GM20431 (cell line): Measurements from ENCODE around the gene PPP1R9B.

Source experiments
- in situ Hi-C: fragments of 300-500 bp; cut with MseI, MboI; formaldehyde crosslinking; loops from one replicate; pipeline ENCODE4 v1.15.0; 2020; ENCODE audit warnings: low sequenced_read_pairs; ENCODE audit not compliant: unreplicated experiment

PPP1R9B gene

GRCh38 chr17:50129728-50130558 lies 20.5 kb downstream of the PPP1R9B start, which contains the start of gene SAMD14:
Gene SAMD14 (minus strand): TSS chr17:50130160. CDS start chr17:50124959, 5,201 bp downstream.
- in situ Hi-C loops, result no loop called here

- in situ Hi-C loops, result no loop called here
Measured at GRCh38 chr17:50129353-50129727, 21.1 kb downstream of the PPP1R9B start.

GRCh38 chr17:50128441-50129352 lies 21.8 kb downstream of the PPP1R9B start:
- in situ Hi-C loops, result no loop called here

- in situ Hi-C loops, result no loop called here
Measured at GRCh38 chr17:50127697-50128361, 22.6 kb downstream of the PPP1R9B start.

- in situ Hi-C loops, result no loop called here
Measured at GRCh38 chr17:50125420-50125997, 25.0 kb downstream of the PPP1R9B start.

GRCh38 chr17:50123649-50124349 lies 26.7 kb downstream of the PPP1R9B start:
- in situ Hi-C loops, result no loop called here

GRCh38 chr17:50122945-50123344 lies 27.5 kb downstream of the PPP1R9B start:
- in situ Hi-C loops, result no loop called here

- in situ Hi-C loops, result no loop called here
Measured at GRCh38 chr17:50120475-50121253, 29.8 kb downstream of the PPP1R9B start.

- in situ Hi-C loops, result no loop called here
Measured at GRCh38 chr17:50118828-50119218, 31.7 kb downstream of the PPP1R9B start.

GRCh38 chr17:50118076-50118827 lies 32.2 kb downstream of the PPP1R9B start:
- in situ Hi-C loops, result no loop called here

GRCh38 chr17:50117202-50118051 lies 33.0 kb downstream of the PPP1R9B start:
- in situ Hi-C loops, result no loop called here

- in situ Hi-C loops, result no loop called here
Measured at GRCh38 chr17:50115756-50116155, 34.7 kb downstream of the PPP1R9B start.

GRCh38 chr17:50114849-50115357 lies 35.6 kb downstream of the PPP1R9B start:
- in situ Hi-C loops, result no loop called here

GRCh38 chr17:50114401-50114800 lies 36.1 kb downstream of the PPP1R9B start:
- in situ Hi-C loops, result no loop called here

- in situ Hi-C loops, result no loop called here
Measured at GRCh38 chr17:50113624-50114320, 36.7 kb downstream of the PPP1R9B start.

- in situ Hi-C loops, result no loop called here
Measured at GRCh38 chr17:50112694-50113093, 37.8 kb downstream of the PPP1R9B start.
